Measurements from ENCODE around the gene GRIA4.

GRCh38 chr11:105793092-105793491 lies 183.2 kb downstream of the GRIA4 start:
- no peak for TF ChIP-seq POLR2AphosphoS5 (IDR thresholded peaks at IDR 0.05; ENCODE audit: low read depth, low read length)
- TF ChIP-seq TAF1 (IDR thresholded peaks at IDR 0.05; ENCODE audit: borderline replicate concordance, insufficient read depth, low read length), result no peak

Measured in PFSK-1 (cell line).